ENCODE data around the gene CELSR2. TPM values are rescaled to one million over a fixed set of nuclear protein-coding genes. Genes with fewer than 3 reads are reported as not detected.
"Not testable (repeated sequence)": the region's sequence is repeated elsewhere in the genome, so short reads cannot be mapped to it uniquely, and the experiment has no call there.

Gene CELSR2
- total and polyA plus RNA-seq, 8 donors: 0.76 to 18.7 (median 6.2) TPM

DNA sequence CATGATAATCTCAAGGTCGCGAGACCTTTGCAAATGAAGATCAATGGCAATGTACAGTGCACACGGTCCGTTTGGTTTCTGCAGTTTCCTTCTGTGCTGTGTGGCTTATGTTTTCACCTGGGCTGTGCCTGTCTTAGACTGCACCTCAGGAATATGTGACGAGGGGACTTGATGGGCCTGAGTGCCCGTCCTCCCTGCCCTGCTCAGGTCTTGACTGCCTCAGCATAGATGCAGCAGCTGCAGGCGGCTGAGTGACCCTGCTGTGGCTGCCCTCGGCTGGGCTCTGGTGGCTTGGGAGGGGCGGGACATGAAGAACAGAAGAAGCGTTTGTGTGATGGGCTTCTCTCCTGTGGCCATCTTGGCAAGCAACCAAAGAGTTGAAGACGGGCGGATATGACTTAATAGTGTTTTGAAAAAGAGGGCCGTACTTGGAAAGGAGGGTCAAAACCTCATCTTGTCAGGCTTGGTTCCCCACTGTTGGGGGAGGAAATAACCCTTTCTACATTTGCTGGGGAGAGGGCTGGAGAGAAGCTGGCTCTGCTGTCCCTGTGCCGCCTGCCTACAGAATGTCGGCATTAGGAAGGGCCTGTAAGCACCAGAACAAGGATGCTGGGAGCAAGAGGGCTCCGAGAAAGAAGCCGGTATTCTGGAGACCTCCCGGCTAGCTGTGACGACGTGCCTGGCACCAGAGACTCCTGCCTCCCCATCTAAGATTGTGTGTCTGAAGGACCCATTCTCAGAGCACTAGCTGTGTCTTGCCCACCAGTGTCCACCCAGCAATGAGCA, 50.4 kb downstream of the CELSR2 start:
- H3K9me3 ChIP-seq: no peaks in the 10 kb centered on the region
- H3K27ac ChIP-seq: peak overlapping the region in 4 of 5 donors; percentile 4 to 54 (median 53)
- 62 to 76% (median 74%) methylated on average over 20 of the region's 20 CpGs for WGBS, 5 donors
- H3K4me3 ChIP-seq: no peak overlapping the region
- DNase-seq: peak in 1 of 2 donors; percentile 85
- peaks cover 0 to 10% (median 0%) of the 10 kb centered on the region in 3 donors for H3K27me3 ChIP-seq
- no peaks in the 10 kb centered on the region for H3K36me3 ChIP-seq
- peaks cover 0 to 32% (median 12%) of the 10 kb centered on the region in 4 donors for H3K4me1 ChIP-seq
- no peak for TF ChIP-seq EP300 (IDR thresholded peaks at IDR 0.05)
- intact Hi-C loops (cut with DNase I; ENCODE audit: low total_unique reads): no loop called here

DNA sequence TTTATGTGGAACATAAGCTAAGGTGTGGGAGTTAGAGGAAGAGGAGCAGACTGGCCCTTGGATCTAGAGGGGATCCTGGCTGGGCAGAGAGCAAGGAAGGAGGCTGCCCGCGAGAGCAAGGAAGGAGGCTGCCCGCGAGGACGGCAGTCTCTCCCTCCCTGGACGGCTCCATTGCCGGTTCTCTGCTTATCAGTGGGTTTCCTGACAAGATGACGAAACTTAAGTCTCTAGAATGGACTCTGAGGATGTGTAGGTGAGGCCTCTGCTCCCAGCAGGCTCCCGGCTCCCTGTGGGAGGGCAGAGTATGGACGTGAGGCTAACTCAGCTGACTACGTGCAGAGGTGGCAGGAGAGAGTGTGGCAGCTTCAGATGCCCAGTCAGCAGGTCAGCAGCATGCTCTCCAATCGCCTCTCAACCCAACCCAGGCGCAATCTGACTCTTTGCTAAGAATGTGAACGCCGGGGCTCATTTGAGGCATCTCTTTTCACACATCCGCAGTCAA, 51.4 kb downstream of the CELSR2 start:
- Histone ChIP-seq H3K9me3 (no peaks in the 10 kb centered on the region), H3K27ac (no peak overlapping the region), H3K4me3 (no peak overlapping the region), H3K27me3 (peaks cover 0 to 7% (median 0%) of the 10 kb centered on the region in 3 donors), H3K4me1 (peaks cover 0 to 42% (median 17%) of the 10 kb centered on the region in 4 donors), H3K36me3 (no peaks in the 10 kb centered on the region)
- TF ChIP-seq, protein P1, sequence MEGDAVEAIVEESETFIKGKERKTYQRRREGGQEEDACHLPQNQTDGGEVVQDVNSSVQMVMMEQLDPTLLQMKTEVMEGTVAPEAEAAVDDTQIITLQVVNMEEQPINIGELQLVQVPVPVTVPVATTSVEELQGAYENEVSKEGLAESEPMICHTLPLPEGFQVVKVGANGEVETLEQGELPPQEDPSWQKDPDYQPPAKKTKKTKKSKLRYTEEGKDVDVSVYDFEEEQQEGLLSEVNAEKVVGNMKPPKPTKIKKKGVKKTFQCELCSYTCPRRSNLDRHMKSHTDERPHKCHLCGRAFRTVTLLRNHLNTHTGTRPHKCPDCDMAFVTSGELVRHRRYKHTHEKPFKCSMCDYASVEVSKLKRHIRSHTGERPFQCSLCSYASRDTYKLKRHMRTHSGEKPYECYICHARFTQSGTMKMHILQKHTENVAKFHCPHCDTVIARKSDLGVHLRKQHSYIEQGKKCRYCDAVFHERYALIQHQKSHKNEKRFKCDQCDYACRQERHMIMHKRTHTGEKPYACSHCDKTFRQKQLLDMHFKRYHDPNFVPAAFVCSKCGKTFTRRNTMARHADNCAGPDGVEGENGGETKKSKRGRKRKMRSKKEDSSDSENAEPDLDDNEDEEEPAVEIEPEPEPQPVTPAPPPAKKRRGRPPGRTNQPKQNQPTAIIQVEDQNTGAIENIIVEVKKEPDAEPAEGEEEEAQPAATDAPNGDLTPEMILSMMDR (IDR thresholded peaks at IDR 0.05): no peak
- TF ChIP-seq POLR2A (IDR thresholded peaks at IDR 0.05): no peak
- no peak for TF ChIP-seq EP300 (IDR thresholded peaks at IDR 0.05)
- no peak for TF ChIP-seq POLR2AphosphoS5 (IDR thresholded peaks at IDR 0.05)
- no peak for DNase-seq
- WGBS, 5 donors: 71 to 75% (median 72%) methylated on average over 15 to 16 of the region's 16 CpGs
- intact Hi-C loops (cut with DNase I; ENCODE audit: low total_unique reads): no loop called here

DNA sequence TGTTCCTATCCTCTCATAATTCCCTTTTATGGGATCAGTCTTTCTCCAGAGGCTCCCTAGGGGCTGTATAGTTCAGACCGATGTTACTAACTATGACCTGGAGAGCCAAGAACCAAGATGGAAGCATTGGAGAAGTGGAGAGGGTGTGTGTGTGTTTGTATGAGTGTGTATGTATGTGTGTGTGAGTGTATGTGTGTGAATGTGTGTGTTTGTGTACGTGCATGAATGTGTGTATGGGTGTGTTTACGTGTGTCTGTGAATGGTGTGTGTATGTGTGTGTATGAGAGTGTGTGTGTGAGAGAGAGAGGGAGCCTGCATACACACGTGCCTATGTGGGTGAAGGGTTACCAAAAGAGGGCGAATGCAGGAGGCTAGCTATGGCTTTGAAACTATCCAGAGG, 52.5 kb downstream of the CELSR2 start:
- Histone ChIP-seq H3K36me3 (no peaks in the 10 kb centered on the region), H3K9me3 (no peaks in the 10 kb centered on the region)

DNA sequence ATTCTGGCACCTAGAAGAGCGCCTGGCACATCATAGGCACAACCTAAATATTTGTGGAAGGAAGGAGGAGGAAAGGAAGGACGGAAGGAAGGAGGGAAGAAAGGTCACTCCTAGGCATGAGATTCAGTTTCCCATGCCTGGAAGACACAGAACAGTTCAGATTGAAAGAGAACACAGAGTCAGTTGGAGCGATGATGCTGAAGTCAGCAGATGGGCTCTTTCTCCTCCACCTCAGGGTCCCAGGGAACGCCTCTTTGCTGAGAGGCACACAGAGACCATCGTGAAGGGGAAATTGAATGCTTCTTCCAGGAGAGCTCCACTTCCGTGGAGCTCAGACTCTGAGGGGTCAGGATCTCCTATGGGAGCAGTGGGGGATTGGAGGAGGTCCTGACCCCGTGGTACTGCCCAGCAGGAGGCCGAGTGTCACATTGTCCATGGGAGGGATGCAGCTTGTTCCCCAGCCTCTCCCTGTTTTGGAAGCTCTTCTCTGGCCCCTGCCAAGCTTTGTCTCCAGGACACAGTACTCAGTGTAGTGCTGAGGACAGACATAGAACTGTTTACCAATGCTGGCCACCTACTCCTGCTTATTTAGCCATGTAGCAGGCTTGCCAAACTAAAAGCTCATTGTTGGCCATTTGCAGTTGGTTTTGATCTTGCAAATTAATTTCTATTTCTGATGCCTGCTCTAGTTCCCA, 55.0 kb downstream of the CELSR2 start:
- TF ChIP-seq EP300 (IDR thresholded peaks at IDR 0.05) (no peak), POLR2AphosphoS5 (IDR thresholded peaks at IDR 0.05) (no peak), POLR2A (IDR thresholded peaks at IDR 0.05) (no peak)
- TF ChIP-seq, protein P1 (IDR thresholded peaks at IDR 0.05): no peak
- H3K9me3 ChIP-seq: no peaks in the 10 kb centered on the region
- intact Hi-C loops (cut with DNase I; ENCODE audit: low total_unique reads): no loop called here
- H3K27ac ChIP-seq: peak overlapping the region in 2 of 5 donors; percentile 16 to 32
- 51 to 59% (median 52%) methylated on average over 7 to 8 of the region's 8 CpGs for WGBS, 5 donors
- no peak overlapping the region for H3K4me3 ChIP-seq
- peak in 1 of 2 donors; percentile 24 for DNase-seq
- H3K36me3 ChIP-seq: no peaks in the 10 kb centered on the region
- peaks cover 0 to 51% (median 15%) of the 10 kb centered on the region in 4 donors for H3K4me1 ChIP-seq
- no peaks in the 10 kb centered on the region for H3K27me3 ChIP-seq

More for the DNA sequence above, 52.5 kb downstream of the CELSR2 start:
- TF ChIP-seq EP300 (IDR thresholded peaks at IDR 0.05) (no peak), POLR2A (IDR thresholded peaks at IDR 0.05) (no peak), POLR2AphosphoS5 (IDR thresholded peaks at IDR 0.05) (no peak)
- TF ChIP-seq, protein P1 (IDR thresholded peaks at IDR 0.05): no peak
- Histone ChIP-seq H3K27ac (no peak overlapping the region), H3K4me1 (peaks cover 0 to 53% (median 20%) of the 10 kb centered on the region in 4 donors), H3K4me3 (no peak overlapping the region), H3K27me3 (peaks cover 0 to 4% (median 0%) of the 10 kb centered on the region in 3 donors)
- intact Hi-C loops (cut with DNase I; ENCODE audit: low total_unique reads): no loop called here
- 74 to 84% (median 82%) methylated on average over 5 of the region's 5 CpGs for WGBS, 5 donors
- DNase-seq: no peak

DNA sequence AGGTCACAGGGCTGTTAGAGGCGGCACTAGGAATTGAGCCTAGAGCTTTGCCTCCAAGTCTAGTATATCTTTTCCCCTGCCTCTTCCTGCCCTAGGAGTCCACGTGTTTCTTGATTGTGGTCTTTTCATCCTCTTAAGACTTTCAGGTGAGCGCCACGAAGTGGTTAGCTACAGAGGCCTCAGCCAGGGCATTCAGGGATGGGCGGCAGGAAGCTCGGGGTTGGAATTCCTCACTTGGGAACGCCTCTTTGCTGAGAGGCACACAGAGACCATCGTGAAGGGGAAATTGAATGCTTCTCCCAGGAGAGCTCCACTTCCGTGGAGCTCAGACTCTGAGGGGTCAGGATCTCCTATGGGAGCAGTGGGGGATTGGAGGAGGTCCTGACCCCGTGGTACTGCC, 56.7 kb downstream of the CELSR2 start:
- H3K9me3 ChIP-seq; intact Hi-C loops (cut with DNase I; ENCODE audit: low total_unique reads); H3K27me3 ChIP-seq; H3K36me3 ChIP-seq; H3K4me3 ChIP-seq: not testable (repeated sequence)
- peak in 1 of 2 donors; percentile 36 for DNase-seq
- Histone ChIP-seq H3K4me1 (peaks cover 0 to 41% (median 13%) of the 10 kb centered on the region in 4 donors), H3K27ac (peak overlapping the region in 1 of 5 donors; percentile 32)
- 39 to 56% (median 52%) methylated on average over 10 of the region's 10 CpGs for WGBS, 5 donors

Measured in stomach (tissue), 9 donors.